GM18867 (cell line): ENCODE results near the gene PLD4.

Source experiments
- ATAC-seq: cut with Tn5 transposase; IDR thresholded peaks from one replicate; pipeline ENCODE4 v1.9.1; 2021; ENCODE audit warnings: mild to moderate bottlenecking, moderate library complexity; ENCODE audit not compliant: unreplicated experiment

The PLD4 gene

DNA sequence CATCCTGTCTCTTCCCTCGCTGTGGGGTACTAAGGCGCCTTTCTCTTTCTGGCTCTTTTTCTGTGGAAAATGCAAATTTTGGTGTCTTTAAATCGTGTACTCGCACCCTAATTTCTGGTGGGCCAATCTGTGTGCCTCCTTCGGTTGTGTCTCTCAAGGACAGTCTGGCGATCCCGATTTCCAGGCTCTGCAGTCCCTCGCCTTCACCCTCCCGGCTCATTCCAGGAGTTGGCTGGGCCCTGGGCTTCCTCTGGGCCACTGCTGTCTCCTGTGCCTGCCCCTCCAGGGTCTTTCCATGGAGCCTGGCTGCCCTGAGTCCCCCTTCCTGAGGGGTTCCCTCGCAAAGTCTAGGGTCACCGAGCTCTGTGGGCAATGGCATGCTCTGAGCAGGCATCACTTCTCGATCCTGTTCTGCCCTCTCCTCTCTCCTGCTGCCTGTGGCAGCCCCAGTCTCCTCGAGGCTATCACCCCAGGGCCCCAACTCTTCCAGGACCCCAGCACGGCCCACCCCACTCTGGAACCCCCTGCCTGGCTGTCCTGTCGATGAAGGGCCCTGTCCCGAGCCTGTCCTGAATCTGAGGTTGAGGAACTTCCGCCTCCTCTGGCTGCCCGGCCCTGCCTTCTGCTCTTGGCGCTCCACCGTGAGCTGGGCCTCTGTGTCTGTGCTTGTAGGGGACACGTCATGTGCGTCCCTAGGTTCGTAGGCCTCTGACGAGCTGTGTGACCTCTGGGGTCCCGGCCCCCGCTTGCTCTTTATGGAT is 29.4 kb downstream of the PLD4 start:
- ATAC-seq: no peak

DNA sequence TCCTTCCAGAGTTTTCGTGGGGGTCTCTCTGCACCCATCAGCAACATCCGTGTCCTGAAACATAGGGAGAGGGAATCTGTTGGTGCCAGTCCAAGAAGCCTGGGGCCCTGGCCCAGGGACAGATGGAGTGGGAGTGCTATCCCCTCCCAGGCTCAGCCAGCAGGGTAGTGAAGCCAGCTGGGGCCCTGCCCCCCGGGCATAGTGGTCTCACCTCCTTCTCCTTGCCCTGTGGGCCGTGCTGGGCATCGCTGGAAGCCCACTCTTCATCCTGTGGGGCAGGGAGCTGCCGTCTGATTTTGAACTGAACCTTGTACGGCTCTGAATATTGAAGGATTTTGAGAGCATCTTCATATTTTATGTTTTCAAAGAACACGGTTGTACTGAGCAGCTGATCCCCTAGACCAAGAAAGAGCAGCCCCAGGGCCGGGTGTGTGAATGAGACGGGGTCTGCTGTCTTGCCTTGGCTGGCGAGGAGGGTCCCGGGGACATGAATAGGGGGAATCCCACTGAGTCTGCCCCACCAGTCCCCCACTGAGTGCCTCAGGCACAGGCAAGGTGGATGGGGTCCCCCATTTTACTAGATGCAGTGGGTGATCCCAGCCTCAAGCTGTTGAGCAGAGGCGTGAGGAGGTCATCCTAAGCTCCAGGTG is 30.2 kb downstream of the PLD4 start:
- no peak for ATAC-seq

DNA sequence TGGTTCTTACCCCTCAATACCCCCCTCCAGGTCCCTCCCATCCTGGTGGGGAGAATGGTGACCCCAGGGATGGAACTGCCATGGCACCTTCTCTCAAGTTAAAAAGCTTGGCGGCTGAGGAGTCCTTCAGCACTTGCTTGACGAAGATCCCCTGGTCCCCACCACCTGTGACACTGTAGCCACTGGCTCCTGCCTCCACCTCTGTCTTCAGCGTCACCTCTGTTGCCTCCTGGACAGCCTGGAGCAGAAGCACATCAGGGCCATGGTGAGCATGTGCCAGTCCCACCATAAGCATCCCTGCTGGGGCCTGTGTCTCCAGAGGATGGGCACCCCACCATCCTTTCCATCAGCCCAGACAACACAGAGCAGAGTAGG is 30.7 kb downstream of the PLD4 start:
- ATAC-seq: no peak

GRCh38 chr14:104956290-104956890 is 31.7 kb downstream of the PLD4 start:
- ATAC-seq: no peak

- ATAC-seq: no peak
These were observed 32.8 kb downstream of the PLD4 start for GRCh38 chr14:104957146-104958113.

DNA sequence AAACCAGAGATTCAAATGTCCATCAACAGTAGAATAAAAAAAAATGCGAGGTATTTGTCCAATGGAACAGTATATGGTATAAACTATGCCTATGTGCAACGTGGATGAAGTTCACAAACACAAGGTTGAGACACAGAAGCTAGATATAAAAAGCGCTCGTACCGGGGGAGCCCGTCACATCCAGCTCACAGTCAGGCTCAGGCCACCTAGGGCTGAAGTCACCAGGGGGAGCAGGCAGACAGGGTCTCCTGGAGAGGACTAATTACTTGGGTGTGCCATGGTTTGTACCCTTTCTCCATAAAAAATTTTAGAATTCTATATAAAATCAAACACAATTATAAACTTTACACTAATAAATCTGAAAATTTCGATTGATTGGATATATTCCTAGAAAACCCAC is 39.9 kb downstream of the PLD4 start:
- ATAC-seq: no peak

DNA sequence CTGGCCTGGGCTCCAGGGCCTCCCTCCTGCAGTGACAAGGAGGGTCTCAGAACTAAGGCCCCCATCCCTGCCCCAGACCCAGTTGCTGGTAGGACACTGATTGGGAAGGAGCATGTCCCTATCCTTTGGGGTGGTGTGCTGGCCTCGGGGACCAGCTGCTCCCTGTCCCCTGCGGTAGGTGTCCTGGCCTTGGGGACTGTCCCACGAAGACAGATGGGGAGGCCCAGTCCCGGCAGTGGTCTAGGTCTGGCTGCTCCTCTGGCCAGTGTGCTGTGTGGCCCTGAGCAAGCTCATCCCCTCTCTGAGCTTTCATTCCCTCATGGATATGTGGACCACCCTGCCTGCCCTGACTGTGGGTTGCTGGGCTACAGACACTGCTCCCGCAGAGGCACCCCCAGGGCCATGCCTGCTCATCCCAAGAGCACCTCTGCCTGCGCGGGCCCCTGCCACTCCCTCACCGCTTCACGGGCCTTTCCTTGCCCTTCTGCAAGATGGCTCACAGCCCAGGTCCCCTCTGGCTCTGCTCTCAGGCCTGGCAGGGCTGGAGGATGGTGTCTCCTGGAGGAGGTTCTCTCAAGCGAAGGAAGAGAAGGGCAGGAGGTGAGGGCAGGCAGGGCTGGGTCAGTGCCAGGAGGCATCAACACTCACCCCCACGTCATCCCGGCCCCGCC is 41.0 kb downstream of the PLD4 start:
- no peak for ATAC-seq

GRCh38 chr14:104966261-104966865 is 41.7 kb downstream of the PLD4 start:
- no peak for ATAC-seq

DNA sequence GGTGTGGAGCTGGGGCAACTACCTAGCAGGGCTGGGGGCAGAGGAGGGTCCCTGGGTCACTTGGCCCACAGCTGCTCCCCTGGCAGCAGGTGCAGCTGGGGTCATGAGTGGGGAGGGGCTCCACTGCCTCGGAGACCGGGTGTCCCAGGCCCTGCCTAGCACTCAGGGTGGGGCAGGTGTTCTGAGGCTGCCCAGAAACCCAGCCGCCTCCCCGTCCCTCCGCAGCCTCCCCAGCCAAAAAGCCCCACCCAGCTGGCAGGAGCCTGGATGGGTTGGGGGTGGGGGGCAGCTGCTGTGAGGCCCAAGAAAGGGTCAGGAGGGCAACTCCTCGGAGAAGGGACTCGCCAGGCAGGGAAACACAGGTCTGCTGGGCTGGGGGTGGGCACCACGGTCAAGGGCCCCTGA is 42.3 kb downstream of the PLD4 start:
- ATAC-seq: no peak

DNA sequence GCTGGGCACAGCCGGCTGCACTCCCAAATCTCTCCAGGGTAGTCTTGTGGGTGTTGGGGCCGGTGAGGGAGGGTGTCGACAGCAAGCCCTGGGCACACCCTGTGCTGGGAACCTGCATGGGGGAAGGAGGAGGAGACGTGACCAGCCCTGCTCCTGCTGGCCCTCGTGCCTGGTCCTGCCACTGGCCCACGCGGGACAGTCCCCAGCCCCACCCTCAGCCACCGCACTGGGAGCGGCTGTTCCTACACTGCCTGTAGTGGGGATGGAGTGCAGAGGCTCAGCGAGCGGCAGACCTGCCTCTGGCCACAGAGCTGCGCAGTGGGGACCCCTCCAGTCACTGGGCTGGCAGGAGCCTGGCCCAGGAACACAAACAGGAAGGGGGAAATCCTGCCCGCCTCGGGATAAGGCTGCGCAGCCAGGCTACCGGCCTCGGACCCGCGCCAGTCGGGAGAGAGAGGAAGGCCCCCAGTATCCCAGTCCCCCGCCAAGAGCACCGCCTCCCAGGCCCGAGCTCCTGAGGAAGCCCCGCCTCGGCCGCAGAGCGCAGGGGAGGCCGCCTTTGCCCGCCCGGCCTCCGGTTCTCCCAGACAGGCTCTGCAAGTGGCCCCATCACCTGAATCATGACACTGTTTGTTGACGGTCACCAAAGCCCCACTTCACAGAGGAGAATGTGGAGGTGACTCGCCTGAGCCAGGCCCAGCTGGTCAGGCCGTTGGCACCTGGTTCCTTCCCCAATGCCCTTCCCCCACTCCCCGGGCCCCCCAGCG is 42.9 kb downstream of the PLD4 start:
- ATAC-seq: no peak

DNA sequence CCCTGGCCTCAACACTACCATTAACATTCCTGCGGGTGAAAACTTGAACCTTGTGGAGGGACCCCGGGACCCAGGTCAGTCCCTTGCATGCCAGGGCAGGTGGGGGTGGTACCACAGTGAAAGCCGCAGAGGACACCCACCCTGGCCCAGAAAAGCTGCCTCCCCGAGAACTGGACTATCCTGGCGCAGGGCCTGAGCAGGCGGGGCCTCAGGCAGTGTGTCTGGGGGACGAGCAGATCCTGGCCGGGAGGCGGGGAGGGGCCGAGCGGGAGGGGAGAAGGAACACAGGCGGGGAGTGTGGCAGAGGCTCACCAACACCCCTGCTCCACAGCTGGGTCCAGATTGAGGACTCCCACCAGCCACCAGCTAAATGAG is 43.5 kb downstream of the PLD4 start:
- no peak for ATAC-seq

GRCh38 chr14:104968541-104969401 is 44.1 kb downstream of the PLD4 start:
- ATAC-seq: no peak

GRCh38 chr14:104969741-104970230 is 45.1 kb downstream of the PLD4 start:
- no peak for ATAC-seq

- ATAC-seq: no peak
These were observed 45.8 kb downstream of the PLD4 start for GRCh38 chr14:104970231-104971068.

GRCh38 chr14:104971447-104972240 is 47.0 kb downstream of the PLD4 start:
- no peak for ATAC-seq

GRCh38 chr14:104972301-104973134 is 47.8 kb downstream of the PLD4 start:
- no peak for ATAC-seq
